ENCODE data around the gene ASB3.
"Not testable (repeated sequence)": the region's sequence is repeated elsewhere in the genome, so short reads cannot be mapped to it uniquely, and the experiment has no call there.

The ASB3 gene

GRCh38 chr2:53720944-53721343 lies 65.8 kb downstream of the ASB3 start:
- H3K4me1 ChIP-seq (ENCODE audit: control insufficient read depth, insufficient read depth, low read length) = peaks cover 10% of the 10 kb centered on the region
- H3K4me3 ChIP-seq (ENCODE audit: low read length); H3K9me3 ChIP-seq (ENCODE audit: control insufficient read depth, low read length); H3K9ac ChIP-seq (ENCODE audit: low read length); H3K27me3 ChIP-seq (ENCODE audit: control insufficient read depth, insufficient read depth, low read length); H3K36me3 ChIP-seq (ENCODE audit: control insufficient read depth, insufficient read depth, low read length): not testable (repeated sequence)

- Histone ChIP-seq H3K4me1 (ENCODE audit: control insufficient read depth, insufficient read depth, low read length) (peaks cover 10% of the 10 kb centered on the region), H3K4me3 (ENCODE audit: low read length) (no peak overlapping the region), H3K27me3 (ENCODE audit: control insufficient read depth, insufficient read depth, low read length) (no peaks in the 10 kb centered on the region), H3K9ac (ENCODE audit: low read length) (no peak overlapping the region), H3K9me3 (ENCODE audit: control insufficient read depth, low read length) (no peaks in the 10 kb centered on the region), H3K36me3 (ENCODE audit: control insufficient read depth, insufficient read depth, low read length) (no peaks in the 10 kb centered on the region)
Measured at GRCh38 chr2:53715568-53715967, 71.2 kb downstream of the ASB3 start.

- Histone ChIP-seq H3K36me3 (ENCODE audit: control insufficient read depth, insufficient read depth, low read length) (peaks cover 8% of the 10 kb centered on the region), H3K4me3 (ENCODE audit: low read length) (no peak overlapping the region), H3K9me3 (ENCODE audit: control insufficient read depth, low read length) (peaks cover 3% of the 10 kb centered on the region), H3K27me3 (ENCODE audit: control insufficient read depth, insufficient read depth, low read length) (no peaks in the 10 kb centered on the region), H3K4me1 (ENCODE audit: control insufficient read depth, insufficient read depth, low read length) (peaks cover 2% of the 10 kb centered on the region), H3K9ac (ENCODE audit: low read length) (no peak overlapping the region)
Measured at GRCh38 chr2:53711271-53711780, 75.4 kb downstream of the ASB3 start.

GRCh38 chr2:53708988-53709387 lies 77.8 kb downstream of the ASB3 start:
- H3K9ac ChIP-seq (ENCODE audit: low read length) = no peak overlapping the region
- H3K4me1 ChIP-seq (ENCODE audit: control insufficient read depth, insufficient read depth, low read length) = no peaks in the 10 kb centered on the region
- no peak overlapping the region for H3K4me3 ChIP-seq (ENCODE audit: low read length)
- peaks cover 8% of the 10 kb centered on the region for H3K36me3 ChIP-seq (ENCODE audit: control insufficient read depth, insufficient read depth, low read length)
- H3K9me3 ChIP-seq (ENCODE audit: control insufficient read depth, low read length) = peaks cover 3% of the 10 kb centered on the region
- no peaks in the 10 kb centered on the region for H3K27me3 ChIP-seq (ENCODE audit: control insufficient read depth, insufficient read depth, low read length)

- Histone ChIP-seq H3K9ac (ENCODE audit: low read length) (no peak overlapping the region), H3K9me3 (ENCODE audit: control insufficient read depth, low read length) (no peaks in the 10 kb centered on the region), H3K4me1 (ENCODE audit: control insufficient read depth, insufficient read depth, low read length) (no peaks in the 10 kb centered on the region), H3K27me3 (ENCODE audit: control insufficient read depth, insufficient read depth, low read length) (no peaks in the 10 kb centered on the region), H3K36me3 (ENCODE audit: control insufficient read depth, insufficient read depth, low read length) (no peaks in the 10 kb centered on the region), H3K4me3 (ENCODE audit: low read length) (no peak overlapping the region)
Measured at GRCh38 chr2:53701221-53701620, 85.5 kb downstream of the ASB3 start.

GRCh38 chr2:53697686-53698085 lies 89.1 kb downstream of the ASB3 start:
- Histone ChIP-seq H3K27me3 (ENCODE audit: control insufficient read depth, insufficient read depth, low read length) (no peaks in the 10 kb centered on the region), H3K9ac (ENCODE audit: low read length) (no peak overlapping the region), H3K4me3 (ENCODE audit: low read length) (no peak overlapping the region), H3K9me3 (ENCODE audit: control insufficient read depth, low read length) (no peaks in the 10 kb centered on the region), H3K36me3 (ENCODE audit: control insufficient read depth, insufficient read depth, low read length) (no peaks in the 10 kb centered on the region), H3K4me1 (ENCODE audit: control insufficient read depth, insufficient read depth, low read length) (no peaks in the 10 kb centered on the region)

GRCh38 chr2:53697092-53697491 lies 89.7 kb downstream of the ASB3 start:
- Histone ChIP-seq H3K27me3 (ENCODE audit: control insufficient read depth, insufficient read depth, low read length) (no peaks in the 10 kb centered on the region), H3K4me1 (ENCODE audit: control insufficient read depth, insufficient read depth, low read length) (no peaks in the 10 kb centered on the region), H3K4me3 (ENCODE audit: low read length) (no peak overlapping the region), H3K9ac (ENCODE audit: low read length) (no peak overlapping the region), H3K36me3 (ENCODE audit: control insufficient read depth, insufficient read depth, low read length) (no peaks in the 10 kb centered on the region), H3K9me3 (ENCODE audit: control insufficient read depth, low read length) (no peaks in the 10 kb centered on the region)

- no peaks in the 10 kb centered on the region for H3K9me3 ChIP-seq (ENCODE audit: control insufficient read depth, low read length)
- no peak overlapping the region for H3K4me3 ChIP-seq (ENCODE audit: low read length)
- no peaks in the 10 kb centered on the region for H3K36me3 ChIP-seq (ENCODE audit: control insufficient read depth, insufficient read depth, low read length)
- H3K27me3 ChIP-seq (ENCODE audit: control insufficient read depth, insufficient read depth, low read length) = no peaks in the 10 kb centered on the region
- H3K4me1 ChIP-seq (ENCODE audit: control insufficient read depth, insufficient read depth, low read length) = no peaks in the 10 kb centered on the region
- no peak overlapping the region for H3K9ac ChIP-seq (ENCODE audit: low read length)
Measured at GRCh38 chr2:53695575-53695974, 91.2 kb downstream of the ASB3 start.

GRCh38 chr2:53694096-53694771 lies 92.5 kb downstream of the ASB3 start:
- Histone ChIP-seq H3K9ac (ENCODE audit: low read length) (no peak overlapping the region), H3K4me1 (ENCODE audit: control insufficient read depth, insufficient read depth, low read length) (no peaks in the 10 kb centered on the region), H3K9me3 (ENCODE audit: control insufficient read depth, low read length) (no peaks in the 10 kb centered on the region), H3K36me3 (ENCODE audit: control insufficient read depth, insufficient read depth, low read length) (no peaks in the 10 kb centered on the region), H3K4me3 (ENCODE audit: low read length) (no peak overlapping the region), H3K27me3 (ENCODE audit: control insufficient read depth, insufficient read depth, low read length) (no peaks in the 10 kb centered on the region)

GRCh38 chr2:53690876-53691275 lies 95.9 kb downstream of the ASB3 start:
- no peaks in the 10 kb centered on the region for H3K36me3 ChIP-seq (ENCODE audit: control insufficient read depth, insufficient read depth, low read length)
- no peak overlapping the region for H3K9ac ChIP-seq (ENCODE audit: low read length)
- H3K4me1 ChIP-seq (ENCODE audit: control insufficient read depth, insufficient read depth, low read length) = no peaks in the 10 kb centered on the region
- H3K9me3 ChIP-seq (ENCODE audit: control insufficient read depth, low read length) = no peaks in the 10 kb centered on the region
- no peak overlapping the region for H3K4me3 ChIP-seq (ENCODE audit: low read length)
- H3K27me3 ChIP-seq (ENCODE audit: control insufficient read depth, insufficient read depth, low read length) = no peaks in the 10 kb centered on the region

GRCh38 chr2:53672881-53673522 lies 113.8 kb downstream of the ASB3 start:
- Histone ChIP-seq H3K36me3 (ENCODE audit: control insufficient read depth, insufficient read depth, low read length) (no peaks in the 10 kb centered on the region), H3K9ac (ENCODE audit: low read length) (no peak overlapping the region), H3K4me3 (ENCODE audit: low read length) (no peak overlapping the region), H3K4me1 (ENCODE audit: control insufficient read depth, insufficient read depth, low read length) (no peaks in the 10 kb centered on the region), H3K9me3 (ENCODE audit: control insufficient read depth, low read length) (no peaks in the 10 kb centered on the region), H3K27me3 (ENCODE audit: control insufficient read depth, insufficient read depth, low read length) (no peaks in the 10 kb centered on the region)

- Histone ChIP-seq H3K27me3 (ENCODE audit: control insufficient read depth, insufficient read depth, low read length) (no peaks in the 10 kb centered on the region), H3K9me3 (ENCODE audit: control insufficient read depth, low read length) (no peaks in the 10 kb centered on the region), H3K4me1 (ENCODE audit: control insufficient read depth, insufficient read depth, low read length) (no peaks in the 10 kb centered on the region), H3K4me3 (ENCODE audit: low read length) (no peak overlapping the region), H3K9ac (ENCODE audit: low read length) (no peak overlapping the region), H3K36me3 (ENCODE audit: control insufficient read depth, insufficient read depth, low read length) (no peaks in the 10 kb centered on the region)
Measured at GRCh38 chr2:53670331-53670730, 116.4 kb downstream of the ASB3 start.
